K562 (cell line): ENCODE data around the gene SPATC1L. TPM values are rescaled to one million over a fixed set of nuclear protein-coding genes. Genes with fewer than 3 reads are reported as not detected.

Experiments
- ATAC-seq: fragments of 200-7000 bp; cut with Tn5 transposase; 3 replicates; pipeline ENCODE4 v1.9.1; 2020; ENCODE audit warnings: moderate library complexity
- BruUV-seq: library from RNA; stranded (reverse); fragments of 400-500 nt; replicated peaks from 2 replicates; lab custom pipeline; 2021; lab: Mats Ljungman, UMichigan
- CTCF ChIA-PET: fragments of 300-600 bp; formaldehyde crosslinking; extraction: SDS; loops from one replicate; lab custom pipeline; 2021; ENCODE audit warnings: low intra/inter-chr PET ratio; lab: Yijun Ruan, JAX
- POLR2A ChIA-PET: fragments of 300-600, 350-650 bp; sonication (Branson Sonifier 250); formaldehyde crosslinking; extraction: SDS; loops from one replicate; lab custom pipeline; 2021; ENCODE audit warnings: antibody characterized with exemption, inconsistent platforms; lab: Yijun Ruan, JAX
- DNase-seq, 4 experiments: peaks; one replicate each; pipeline versions ENCODE4 v3.0.0 to v3.0.0-alpha.2; 2011 to 2018; ENCODE audit warnings: low spot score in 3 of 4, mixed read lengths in 3 of 4; ENCODE audit errors: extremely low read depth in 1 of 4
- FAIRE-seq: peaks from 2 replicates; lab custom pipeline; 2011; peaks lifted over from hg19 to GRCh38; lab: Jason Lieb, UNC
- H2AFZ ChIP-seq: 2 replicates; pipeline ENCODE4 v1.6.0; 2011; ENCODE audit warnings: low read depth, low read length, control low read depth, inconsistent platforms
- H3K27ac ChIP-seq: fragments of 200-600 bp; 3 replicates; pipeline ENCODE4 v1.8.0; 2011; ENCODE audit warnings: low read depth, mild to moderate bottlenecking, control low read depth, inconsistent platforms, low read length, moderate library complexity, mixed read lengths; ENCODE audit errors: extremely low read depth
- H3K27me3 ChIP-seq, 2 experiments: fragments of 300-600 bp in 1 of 2; 2 replicates in 1 of 2; 3 replicates in 1 of 2; pipeline versions ENCODE4 v1.6.0 to v1.8.0; 2011; ENCODE audit warnings: inconsistent platforms in 2 of 2, low read length in 2 of 2, mild to moderate bottlenecking in 1 of 2, mixed read lengths in 1 of 2, moderate library complexity in 1 of 2; ENCODE audit not compliant: control insufficient read depth in 2 of 2, insufficient read depth in 2 of 2
- H3K36me3 ChIP-seq: fragments of 300-600 bp; 3 replicates; pipeline ENCODE4 v1.8.0; 2011; ENCODE audit warnings: mild to moderate bottlenecking, low read length, inconsistent platforms; ENCODE audit not compliant: control insufficient read depth, insufficient read depth
- H3K4me1 ChIP-seq, 2 experiments: fragments of 200-600 bp in 1 of 2; replicated peaks in 1 of 2; 2 replicates in 1 of 2; 3 replicates in 1 of 2; pipeline versions ENCODE4 v1.5.1 to v1.8.0; 2011; ENCODE audit warnings: inconsistent platforms in 2 of 2, low read length in 2 of 2, mild to moderate bottlenecking in 1 of 2, mixed read lengths in 1 of 2, moderate library complexity in 1 of 2; ENCODE audit not compliant: control insufficient read depth in 2 of 2, insufficient read depth in 2 of 2
- H3K4me2 ChIP-seq: 2 replicates; pipeline ENCODE4 v1.6.1; 2011; ENCODE audit warnings: low read length, control low read depth, inconsistent platforms, mixed read lengths; ENCODE audit not compliant: insufficient read depth
- H3K4me3 ChIP-seq: fragments of 200-600 bp; sonication (generic), shearing (Covaris generic); 2 replicates; pipeline ENCODE4 v1.5.1; 2016; ENCODE audit warnings: control low read depth, inconsistent platforms
- H3K79me2 ChIP-seq: fragments of 200-600 bp; 3 replicates; pipeline ENCODE4 v1.8.0; 2011; ENCODE audit warnings: low read length, inconsistent platforms; ENCODE audit not compliant: control insufficient read depth, insufficient read depth
- H3K9ac ChIP-seq, 2 experiments: 2 replicates each; pipeline versions ENCODE4 v1.6.0 to v1.6.1; 2011; ENCODE audit warnings: low read depth in 2 of 2, low read length in 2 of 2, control low read depth in 1 of 2, inconsistent platforms in 1 of 2, mild to moderate bottlenecking in 1 of 2, mixed read lengths in 1 of 2; ENCODE audit not compliant: insufficient read depth in 1 of 2
- H3K9me1 ChIP-seq: one replicate; pipeline ENCODE4 v1.6.0; 2011; ENCODE audit warnings: inconsistent platforms, mild to moderate bottlenecking, low read length, moderate library complexity; ENCODE audit not compliant: control insufficient read depth, insufficient read depth
- H3K9me3 ChIP-seq: replicated peaks from 2 replicates; pipeline ENCODE4 v1.5.1; 2011; ENCODE audit warnings: low read depth, low read length, inconsistent platforms; ENCODE audit not compliant: control insufficient read depth, insufficient read depth
- H4K20me1 ChIP-seq: replicated peaks from 2 replicates; pipeline ENCODE4 v1.6.1; 2011; ENCODE audit warnings: low read length, inconsistent platforms, mixed read lengths; ENCODE audit not compliant: control insufficient read depth, insufficient read depth
- CEBPB ChIP-seq: fragments of 450-650 bp; IDR thresholded peaks from 2 replicates; pipeline ENCODE4 v1.6.1; 2016; ENCODE audit warnings: missing genetic modification characterization, missing compliant biosample characterization
- CEBPG ChIP-seq, 3 experiments: fragments of 200-800 bp in 1 of 3; sonication (Bioruptor generic) in 1 of 3; sonication (generic) in 1 of 3; formaldehyde crosslinking in 1 of 3; IDR thresholded peaks in 2 of 3; conservative IDR thresholded peaks in 1 of 3; 2 replicates each; pipeline versions ENCODE4 v1.6.1 to v1.8.0; 2016 to 2022; ENCODE audit warnings: missing compliant biosample characterization in 2 of 3, missing genetic modification characterization in 2 of 3, mild to moderate bottlenecking in 1 of 3, missing genetic modification reagents in 1 of 3
- POLR2G ChIP-seq: fragments of 200-400 bp; formaldehyde crosslinking; IDR thresholded peaks from 2 replicates; pipeline ENCODE4 v1.6.1; 2017; ENCODE audit warnings: low read depth, mild to moderate bottlenecking, antibody characterized with exemption, low read length, moderate library complexity
- TFAP4 ChIP-seq: sonication (generic); formaldehyde crosslinking; IDR thresholded peaks from 2 replicates; pipeline ENCODE4 v1.8.0; 2022; ENCODE audit warnings: missing genetic modification reagents, mild to moderate bottlenecking, moderate library complexity, borderline replicate concordance
- ZBTB7A ChIP-seq: IDR thresholded peaks from 2 replicates; pipeline ENCODE4 v1.6.1; 2011; ENCODE audit warnings: low read depth, mild to moderate bottlenecking, low read length, moderate library complexity, borderline replicate concordance; ENCODE audit not compliant: control insufficient read depth
- WGBS: fragments of 100-300 bp; shearing (Covaris generic); methylation state at CpG from one replicate; pipeline ENCODE4 v1.1.6; 2016; ENCODE audit warnings: low coverage, mixed read lengths; ENCODE audit not compliant: insufficient coverage; ENCODE audit errors: missing lambda C conversion rate; 5-methylcytosine and 5-hydroxymethylcytosine counted together
- in situ Hi-C: fragments of 300-500 bp; cut with MboI; formaldehyde crosslinking; loops from 4 replicates; pipeline ENCODE4 v1.15.0; 2018; ENCODE audit warnings: inconsistent platforms, mixed read lengths
- intact Hi-C: fragments of 100-400 bp; cut with micrococcal nuclease; formaldehyde crosslinking; loops from 2 replicates; pipeline ENCODE4 v1.14.2; 2022
- polyA plus RNA-seq, 8 experiments: library from polyadenylated mRNA; depleted of rRNA in 4 of 8; stranded (reverse) in 5 of 8; unstranded in 3 of 8; fragments of >200 nt; fragmentation: Nextera tagmentation in 2 of 8; fragmentation: Illumina TruSeq in 1 of 8; extraction: Ambion mirVana in 2 of 8; extraction: Trizol in 1 of 8; gene quantifications; 2 replicates each; pipeline versions ENCODE4 v1.2.1 to v1.2.3, GENCODE V29; 2011 to 2014; ENCODE audit warnings: inconsistent platforms in 1 of 8, missing spikeins in 1 of 8
- total RNA-seq, 7 experiments: library from RNA; depleted of rRNA in 6 of 7; stranded (reverse); fragments of >200 nt in 6 of 7; fragmentation: Illumina TruSeq in 2 of 7; extraction: Trizol in 2 of 7; gene quantifications; 2 replicates each; pipeline versions ENCODE4 v1.2.1 to v1.2.3, GENCODE V29; 2011 to 2021; ENCODE audit warnings: low replicate concordance in 1 of 7

The SPATC1L gene
- total and polyA plus RNA-seq, 9 of the 15 experiments (the other 6 are each of a cell fraction or from before 2014, with no cell fraction given), result 0.14 to 121 (median 34.0) TPM; not detected in 1

GRCh38 chr21:46145159-46145839, 39.0 kb downstream of the SPATC1L start:
- no peak for FAIRE-seq

GRCh38 chr21:46144464-46145070, 39.7 kb downstream of the SPATC1L start:
- Histone ChIP-seq H3K4me2 (no peak overlapping the region), H3K36me3 (no peaks in the 10 kb centered on the region), H3K4me3 (no peak overlapping the region), H3K9me1 (no peaks in the 10 kb centered on the region), H3K9ac (peak overlapping the region in 1 of 2 experiments; percentile 39; a peak in 1 of 4 replicates)
- 20% methylated on average over 3 of the region's 4 CpGs for WGBS
- ATAC-seq, result no peak
- TF ChIP-seq TFAP4 (CRISPR knock-in tag), result peak; percentile 13; the same call in 1 of the 2 replicates
- TF ChIP-seq CEBPB (tag), result no peak
- TF ChIP-seq, all 486 proteins: peak for 1
- intact Hi-C loops, result loop anchor here (5.0 to 10.0 kb wide), 3 partner anchors 140 to 320 kb away; partner anchors contain the start of genes MCM3AP and YBEY
- peaks cover 5 to 43% of the 10 kb centered on the region in 2 experiments; a peak in 4 of 5 replicates for H3K4me1 ChIP-seq
- ChIA-PET POLR2A (interaction anchor here (1.3 kb wide), 1 partner anchor 14 kb away, joined by 5 read pairs; no protein-coding TSS in a partner anchor), CTCF (no interaction called here)
- peaks cover 1% of the 10 kb centered on the region; the same call in 1 of the 2 replicates for H4K20me1 ChIP-seq
- H3K27me3 ChIP-seq, result peaks cover 6 to 13% of the 10 kb centered on the region in 2 experiments; a peak in 4 of 5 replicates
- peaks cover 3% of the 10 kb centered on the region; the same call in 1 of the 2 replicates for H3K9me3 ChIP-seq
- DNase-seq, result no peak
- no peak overlapping the region for H2AFZ ChIP-seq
- no peaks in the 10 kb centered on the region for H3K79me2 ChIP-seq
- no peak for FAIRE-seq
- in situ Hi-C loops, result no loop called here
- H3K27ac ChIP-seq, result no peak overlapping the region; the same call in 2 of the 3 replicates
- no TSS peak for BruUV-seq

More at GRCh38 chr21:46145159-46145839, 39.0 kb downstream of the SPATC1L start:
- ChIA-PET CTCF (no interaction called here), POLR2A (no interaction called here)
- H4K20me1 ChIP-seq, result no peaks in the 10 kb centered on the region
- no peak overlapping the region for H3K4me2 ChIP-seq
- DNase-seq (no peak), ATAC-seq (no peak)
- no peak for TF ChIP-seq CEBPG (CRISPR knock-in tag; IDR thresholded peaks at IDR 0.05)
- TF ChIP-seq CEBPG (tag; conservative IDR thresholded peaks at IDR 0.05 in 1 of 2, IDR thresholded peaks at IDR 0.05 in 1 of 2), result no peak
- TF ChIP-seq POLR2G, result peak; percentile 34
- TF ChIP-seq ZBTB7A, result peak; percentile 7; the same call in 1 of the 2 replicates
- no peaks in the 10 kb centered on the region for H3K79me2 ChIP-seq
- H3K36me3 ChIP-seq, result no peaks in the 10 kb centered on the region
- H3K9ac ChIP-seq, result peak overlapping the region in 1 of 2 experiments; percentile 39; a peak in 2 of 4 replicates
- peaks cover 5 to 47% of the 10 kb centered on the region in 2 experiments; a peak in 4 of 5 replicates for H3K4me1 ChIP-seq
- in situ Hi-C loops (no loop called here), intact Hi-C loops (loop anchor here (10.0 kb wide), 2 partner anchors 140 to 320 kb away; partner anchors contain the start of genes MCM3AP and YBEY)
- no peak overlapping the region for H3K27ac ChIP-seq
- peaks cover 3% of the 10 kb centered on the region; the same call in 1 of the 2 replicates for H3K9me3 ChIP-seq
- no peak overlapping the region for H2AFZ ChIP-seq
- no peak overlapping the region for H3K4me3 ChIP-seq
- no TSS peak for BruUV-seq
- WGBS, result 93% methylated on average over 26 of the region's 51 CpGs
- peaks cover 0 to 6% of the 10 kb centered on the region in 2 experiments; a peak in 3 of 5 replicates for H3K27me3 ChIP-seq
- H3K9me1 ChIP-seq, result no peaks in the 10 kb centered on the region
